AG04450 (cell line): ENCODE measurements around the gene CLDN12. TPM values are rescaled to one million over a fixed set of nuclear protein-coding genes. Genes with fewer than 3 reads are reported as not detected.
A peak's percentile ranks its signal among the peaks of the same experiment; 100 is the strongest.

Experiments
- CTCF ChIA-PET: fragments of 300-600, 350-600 bp; formaldehyde crosslinking; extraction: SDS; loops from one replicate; lab custom pipeline; 2022; ENCODE audit warnings: antibody characterized with exemption, inconsistent platforms; lab: Charles Lee
- POLR2A ChIA-PET: fragments of 350-600 bp; formaldehyde crosslinking; extraction: SDS; loops from one replicate; lab custom pipeline; 2021; ENCODE audit warnings: antibody characterized with exemption, inconsistent platforms; lab: Yijun Ruan, JAX
- DNase-seq: peaks from one replicate; pipeline ENCODE4 v3.0.0-alpha.2; 2011; ENCODE audit warnings: low read depth, low spot score
- H3K27ac ChIP-seq: one replicate; pipeline ENCODE4 v1.5.1; 2012; ENCODE audit warnings: low read depth, low read length, control low read depth
- H3K27me3 ChIP-seq: one replicate; pipeline ENCODE4 v1.6.0; 2012; ENCODE audit warnings: low read length; ENCODE audit not compliant: control insufficient read depth, insufficient read depth
- H3K4me3 ChIP-seq: 2 replicates; pipeline ENCODE4 v1.5.1; 2011; ENCODE audit warnings: mild to moderate bottlenecking, low read depth, low read length, control low read depth
- H3K9me3 ChIP-seq: 2 replicates; pipeline ENCODE4 v1.5.1; 2012; ENCODE audit warnings: low read length; ENCODE audit not compliant: control insufficient read depth, insufficient read depth
- CTCF ChIP-seq: IDR thresholded peaks from 2 replicates; pipeline ENCODE4 v1.5.1; 2011; ENCODE audit warnings: low read depth, low read length, control low read depth, inconsistent platforms
- polyA plus RNA-seq: library from polyadenylated mRNA; depleted of rRNA; stranded (reverse); fragments of >200 nt; gene quantifications from 2 replicates; pipeline ENCODE4 v1.2.3, GENCODE V29; 2011

The CLDN12 gene
- polyA plus RNA-seq, 1 experiment: 41.6 TPM

GRCh38 chr7:90411510-90411909, 8.2 kb downstream of the CLDN12 start:
- no peak for TF ChIP-seq CTCF

GRCh38 chr7:90412458-90413184, 9.4 kb downstream of the CLDN12 start:
- TF ChIP-seq CTCF: 0 out of 2 replicates have a peak, but pooled peaks have one; percentile 10
- H3K9me3 ChIP-seq: no peaks in the 10 kb centered on the region
- DNase-seq: no peak
- no peak overlapping the region for H3K27ac ChIP-seq
- CTCF ChIA-PET: no interaction called here
- H3K27me3 ChIP-seq: no peaks in the 10 kb centered on the region
- H3K4me3 ChIP-seq: no peak overlapping the region
- POLR2A ChIA-PET: no interaction called here

More at GRCh38 chr7:90411510-90411909, 8.2 kb downstream of the CLDN12 start:
- Histone ChIP-seq H3K27ac (no peak overlapping the region), H3K27me3 (no peaks in the 10 kb centered on the region), H3K9me3 (no peaks in the 10 kb centered on the region), H3K4me3 (no peak overlapping the region)
- ChIA-PET CTCF (interaction anchor here (0.8 to 1.4 kb wide), 3 partner anchors 8 to 166 kb away, joined by 3 to 11 read pairs (median 3); no protein-coding TSS in a partner anchor), POLR2A (no interaction called here)
- no peak for DNase-seq

- H3K4me3 ChIP-seq: no peak overlapping the region
- H3K9me3 ChIP-seq: no peaks in the 10 kb centered on the region
- DNase-seq: no peak
- ChIA-PET CTCF (interaction anchor here (0.8 to 1.0 kb wide), 2 partner anchors 14 to 31 kb away, joined by 3 to 4 read pairs; no protein-coding TSS in a partner anchor), POLR2A (no interaction called here)
- no peak overlapping the region for H3K27ac ChIP-seq
- H3K27me3 ChIP-seq: no peaks in the 10 kb centered on the region
- TF ChIP-seq CTCF: no peak
Observed at GRCh38 chr7:90413185-90413528, 9.9 kb downstream of the CLDN12 start.

GRCh38 chr7:90421651-90422050, 18.4 kb downstream of the CLDN12 start:
- no peak for DNase-seq
- no peaks in the 10 kb centered on the region for H3K9me3 ChIP-seq
- no peak overlapping the region for H3K4me3 ChIP-seq
- H3K27ac ChIP-seq: no peak overlapping the region
- ChIA-PET CTCF (interaction anchor here (2.1 kb wide), 1 partner anchor 268 kb away, joined by 6 read pairs; the partner anchor contains the start of gene STEAP1), POLR2A (no interaction called here)
- no peaks in the 10 kb centered on the region for H3K27me3 ChIP-seq
- TF ChIP-seq CTCF: no peak

GRCh38 chr7:90424720-90425119, 21.5 kb downstream of the CLDN12 start:
- H3K27ac ChIP-seq: no peak overlapping the region
- ChIA-PET POLR2A (no interaction called here), CTCF (interaction anchor here (0.5 kb wide), 1 partner anchor 99 kb away, joined by 4 read pairs; no protein-coding TSS in a partner anchor)
- no peak overlapping the region for H3K4me3 ChIP-seq
- no peak for TF ChIP-seq CTCF
- no peak for DNase-seq
- no peaks in the 10 kb centered on the region for H3K9me3 ChIP-seq
- H3K27me3 ChIP-seq: no peaks in the 10 kb centered on the region
